Upper lobe of left lung (tissue), 4 donors: Measurements from ENCODE around the gene SLC13A3.

Experiments used
- EP300 ChIP-seq, 4 donors: sonication (generic); formaldehyde crosslinking; IDR thresholded peaks; one replicate each; pipeline ENCODE4 v1.5.1; 2017; ENCODE audit warnings: antibody characterized with exemption in 4 of 4, control low read depth in 2 of 4
- POLR2A ChIP-seq, 4 donors: fragments of 450-650 bp; IDR thresholded peaks; one replicate each; pipeline ENCODE4 v1.5.1; 2016 to 2017; ENCODE audit warnings: antibody characterized with exemption in 4 of 4, mild to moderate bottlenecking in 2 of 4
- TF ChIP-seq, protein P1 (sequence below), 6 experiments: fragments of 450-650 bp in 4 of 6; fragments of 200-600 bp in 2 of 6; sonication (generic) in 2 of 6; IDR thresholded peaks; one replicate each; pipeline ENCODE4 v1.5.1; 2016 to 2019; ENCODE audit warnings: antibody characterized with exemption in 6 of 6

DNA sequence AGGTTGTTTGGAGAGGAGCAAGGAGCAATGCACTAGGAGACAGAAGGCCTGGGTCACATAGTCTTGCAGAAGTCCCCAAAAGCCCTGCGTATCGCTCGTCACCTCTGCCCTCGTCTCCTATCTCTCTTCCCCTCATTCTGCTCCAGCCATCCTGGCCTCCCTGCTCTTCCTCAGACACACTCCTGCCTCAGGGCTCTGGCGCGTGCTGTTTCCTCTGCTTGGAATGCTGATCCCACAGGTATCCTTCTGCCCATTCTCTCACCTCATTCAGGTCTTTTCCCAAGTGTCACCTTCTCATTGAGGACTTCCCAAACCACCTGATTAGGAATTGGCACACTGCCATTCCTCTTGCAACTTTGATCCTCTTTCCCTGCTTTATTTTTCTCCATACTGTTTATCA, 49.2 kb upstream of the SLC13A3 start:
- TF ChIP-seq, protein P1, sequence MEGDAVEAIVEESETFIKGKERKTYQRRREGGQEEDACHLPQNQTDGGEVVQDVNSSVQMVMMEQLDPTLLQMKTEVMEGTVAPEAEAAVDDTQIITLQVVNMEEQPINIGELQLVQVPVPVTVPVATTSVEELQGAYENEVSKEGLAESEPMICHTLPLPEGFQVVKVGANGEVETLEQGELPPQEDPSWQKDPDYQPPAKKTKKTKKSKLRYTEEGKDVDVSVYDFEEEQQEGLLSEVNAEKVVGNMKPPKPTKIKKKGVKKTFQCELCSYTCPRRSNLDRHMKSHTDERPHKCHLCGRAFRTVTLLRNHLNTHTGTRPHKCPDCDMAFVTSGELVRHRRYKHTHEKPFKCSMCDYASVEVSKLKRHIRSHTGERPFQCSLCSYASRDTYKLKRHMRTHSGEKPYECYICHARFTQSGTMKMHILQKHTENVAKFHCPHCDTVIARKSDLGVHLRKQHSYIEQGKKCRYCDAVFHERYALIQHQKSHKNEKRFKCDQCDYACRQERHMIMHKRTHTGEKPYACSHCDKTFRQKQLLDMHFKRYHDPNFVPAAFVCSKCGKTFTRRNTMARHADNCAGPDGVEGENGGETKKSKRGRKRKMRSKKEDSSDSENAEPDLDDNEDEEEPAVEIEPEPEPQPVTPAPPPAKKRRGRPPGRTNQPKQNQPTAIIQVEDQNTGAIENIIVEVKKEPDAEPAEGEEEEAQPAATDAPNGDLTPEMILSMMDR (IDR thresholded peaks at IDR 0.05), result no peak
- TF ChIP-seq EP300 (IDR thresholded peaks at IDR 0.05) (no peak), POLR2A (IDR thresholded peaks at IDR 0.05) (no peak)
